Epithelial cell of proximal tubule (primary cell): ENCODE measurements around the gene EBNA1BP2. TPM values are rescaled to one million over a fixed set of nuclear protein-coding genes. Genes with fewer than 3 reads are reported as not detected.
"Not testable (repeated sequence)": the region's sequence is repeated elsewhere in the genome, so short reads cannot be mapped to it uniquely, and the experiment has no call there.

ENCODE experiments used
- DNase-seq: peaks from one replicate; pipeline ENCODE4 v3.0.0-alpha.2; 2011; ENCODE audit warnings: low read depth
- H3K4me3 ChIP-seq: 2 replicates; pipeline ENCODE4 v1.5.1; 2011; ENCODE audit warnings: low read depth, mild to moderate bottlenecking, low read length
- total RNA-seq: library from RNA; depleted of rRNA; stranded (reverse); fragments of >200 nt; gene quantifications from 2 replicates; pipeline ENCODE4 v1.2.3, GENCODE V29; 2015
- TF ChIP-seq, protein P1 (sequence below): conservative IDR thresholded peaks from 2 replicates; pipeline ENCODE4 v1.5.1; 2012; ENCODE audit warnings: low read depth, mild to moderate bottlenecking, low read length

EBNA1BP2 gene
- total RNA-seq, 1 donor from 2014 or later, result 117 TPM

DNA sequence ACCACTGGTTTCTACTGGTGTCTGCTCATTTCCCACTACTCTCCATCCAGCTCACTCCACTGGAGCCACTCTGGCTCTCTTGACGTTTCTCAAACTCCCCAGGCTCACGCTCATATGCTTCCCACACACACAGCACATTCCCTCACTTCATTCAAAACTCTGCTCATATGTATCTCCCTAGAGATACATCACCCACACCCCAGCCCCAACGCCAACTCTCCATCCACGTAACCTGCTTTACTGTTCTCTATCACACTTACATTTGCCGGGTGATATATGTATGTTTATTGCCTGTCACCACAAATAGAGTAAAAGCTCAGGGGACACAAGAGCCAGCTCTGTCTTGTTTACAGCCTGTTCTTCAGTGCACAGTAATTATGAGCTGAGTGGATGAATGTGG is 22.2 kb downstream of the EBNA1BP2 start:
- TF ChIP-seq, protein P1, sequence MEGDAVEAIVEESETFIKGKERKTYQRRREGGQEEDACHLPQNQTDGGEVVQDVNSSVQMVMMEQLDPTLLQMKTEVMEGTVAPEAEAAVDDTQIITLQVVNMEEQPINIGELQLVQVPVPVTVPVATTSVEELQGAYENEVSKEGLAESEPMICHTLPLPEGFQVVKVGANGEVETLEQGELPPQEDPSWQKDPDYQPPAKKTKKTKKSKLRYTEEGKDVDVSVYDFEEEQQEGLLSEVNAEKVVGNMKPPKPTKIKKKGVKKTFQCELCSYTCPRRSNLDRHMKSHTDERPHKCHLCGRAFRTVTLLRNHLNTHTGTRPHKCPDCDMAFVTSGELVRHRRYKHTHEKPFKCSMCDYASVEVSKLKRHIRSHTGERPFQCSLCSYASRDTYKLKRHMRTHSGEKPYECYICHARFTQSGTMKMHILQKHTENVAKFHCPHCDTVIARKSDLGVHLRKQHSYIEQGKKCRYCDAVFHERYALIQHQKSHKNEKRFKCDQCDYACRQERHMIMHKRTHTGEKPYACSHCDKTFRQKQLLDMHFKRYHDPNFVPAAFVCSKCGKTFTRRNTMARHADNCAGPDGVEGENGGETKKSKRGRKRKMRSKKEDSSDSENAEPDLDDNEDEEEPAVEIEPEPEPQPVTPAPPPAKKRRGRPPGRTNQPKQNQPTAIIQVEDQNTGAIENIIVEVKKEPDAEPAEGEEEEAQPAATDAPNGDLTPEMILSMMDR, result no peak
- DNase-seq, result no peak
- no peak overlapping the region for H3K4me3 ChIP-seq

DNA sequence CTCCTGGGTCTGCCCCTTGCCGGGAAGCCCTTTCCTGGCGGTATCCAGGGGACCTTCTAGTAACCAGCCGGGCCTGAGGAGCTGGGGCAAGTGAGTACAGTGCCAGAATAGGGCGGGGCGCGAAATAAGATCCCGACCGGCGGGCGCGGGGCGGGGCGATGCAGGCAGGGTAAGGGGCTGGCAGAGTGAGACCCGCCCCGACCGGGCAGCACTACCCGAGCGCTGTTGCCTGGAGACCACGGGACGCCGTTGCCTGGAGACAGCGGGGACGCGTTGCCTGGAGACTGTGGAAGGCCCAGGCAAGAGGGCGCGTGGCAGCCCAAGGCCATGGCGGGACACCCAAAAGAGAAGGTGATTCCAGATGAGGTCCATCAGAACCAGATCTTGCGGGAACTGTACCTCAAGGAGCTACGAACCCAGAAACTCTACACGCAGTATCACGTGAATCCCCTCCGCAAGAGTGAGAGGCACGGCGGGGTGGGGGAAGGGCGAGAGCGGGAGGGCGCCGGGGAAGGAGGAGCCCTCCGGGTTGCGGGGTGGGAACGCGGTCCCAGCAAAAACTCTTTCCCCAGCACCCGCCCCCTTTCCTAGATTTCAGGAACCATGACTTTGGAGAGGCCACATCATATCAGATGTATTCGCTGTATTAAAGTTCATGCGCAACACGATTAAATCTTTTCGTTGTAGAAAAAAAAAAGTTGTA is 24.3 kb downstream of the EBNA1BP2 start:
- H3K4me3 ChIP-seq, result peak overlapping the region; percentile 42
- no peak for DNase-seq
- TF ChIP-seq, protein P1, result no peak

DNA sequence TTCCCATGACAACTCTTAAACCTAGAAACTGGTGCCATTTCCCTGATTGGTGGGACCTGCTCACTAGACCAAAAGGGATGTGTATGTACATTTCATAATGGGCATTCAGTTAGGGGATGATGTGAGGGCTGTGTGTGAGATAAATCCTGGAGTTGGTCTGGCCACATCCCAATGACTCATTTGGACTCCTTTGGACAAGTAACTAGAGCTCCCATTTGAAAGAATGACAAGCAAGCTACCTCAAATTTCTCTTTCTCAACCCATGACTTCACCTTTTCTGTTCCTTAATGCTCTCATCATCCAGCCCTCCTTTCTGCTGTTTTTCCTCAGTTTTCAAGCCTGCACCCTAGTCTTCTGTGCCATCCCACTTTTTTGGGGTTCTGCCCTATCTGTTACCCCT is 27.9 kb downstream of the EBNA1BP2 start:
- no peak for DNase-seq
- TF ChIP-seq, protein P1, result no peak
- no peak overlapping the region for H3K4me3 ChIP-seq

DNA sequence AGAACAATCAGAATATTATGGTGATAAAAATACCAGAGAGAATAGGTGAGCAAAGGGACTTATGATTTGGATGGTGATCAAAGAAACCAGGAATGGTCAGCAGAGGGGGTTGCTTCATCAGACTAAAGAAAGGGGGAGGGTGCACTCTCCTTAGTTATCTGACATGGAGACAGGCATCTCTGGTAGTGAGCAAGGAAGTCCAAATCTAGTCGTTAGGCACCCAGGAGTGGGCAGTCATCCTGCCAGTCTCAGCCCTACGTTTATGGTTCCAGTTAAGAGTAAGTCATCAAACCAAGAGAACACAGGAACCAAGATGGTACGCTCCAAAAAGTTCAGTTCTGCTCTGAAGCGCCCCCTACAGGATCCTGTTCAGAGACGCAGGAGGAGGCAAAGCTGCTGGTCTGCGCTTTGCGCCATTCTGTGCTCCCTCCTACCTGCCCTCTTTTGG is 28.6 kb downstream of the EBNA1BP2 start:
- TF ChIP-seq, protein P1, result peak; percentile 44
- no peak for DNase-seq
- no peak overlapping the region for H3K4me3 ChIP-seq

DNA sequence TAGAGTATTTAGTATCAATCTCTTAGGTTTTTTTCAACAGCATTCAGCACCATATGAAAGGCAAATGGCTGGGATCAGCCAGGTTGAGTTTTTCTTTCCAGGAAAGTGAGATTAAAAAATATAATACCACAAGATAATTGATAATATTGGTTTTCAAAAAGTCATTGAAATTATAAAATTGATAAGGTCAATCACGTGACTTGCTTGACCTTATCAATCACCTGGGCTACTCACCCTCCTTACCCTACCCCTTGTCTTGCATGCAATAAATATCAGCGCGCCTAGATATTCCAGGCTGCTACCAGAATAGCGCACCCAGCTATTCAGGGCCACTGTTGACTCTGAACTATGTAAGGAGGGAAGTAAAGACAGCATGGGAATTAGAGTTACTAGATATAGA is 31.5 kb downstream of the EBNA1BP2 start:
- DNase-seq, result no peak
- TF ChIP-seq, protein P1, result no peak
- H3K4me3 ChIP-seq, result no peak overlapping the region

DNA sequence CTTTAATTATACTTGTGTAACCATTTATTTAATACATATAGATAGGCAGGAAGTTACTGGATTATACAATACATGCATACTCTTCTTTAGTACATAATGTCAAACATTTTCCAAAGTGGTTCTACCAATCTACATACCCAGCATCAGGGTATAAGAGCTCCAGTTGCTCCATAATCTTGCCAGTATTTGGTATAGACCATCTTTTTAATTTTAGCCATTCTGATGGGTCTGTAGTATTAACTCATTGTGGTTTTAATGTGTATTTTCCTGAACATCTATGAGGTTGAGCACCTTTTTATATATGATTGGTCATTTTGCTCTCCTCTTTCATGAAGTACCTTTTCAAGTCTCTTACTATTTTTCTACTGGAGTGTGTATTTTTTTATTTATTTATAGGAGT is 32.1 kb downstream of the EBNA1BP2 start:
- TF ChIP-seq, protein P1, result no peak
- no peak overlapping the region for H3K4me3 ChIP-seq
- DNase-seq, result no peak

DNA sequence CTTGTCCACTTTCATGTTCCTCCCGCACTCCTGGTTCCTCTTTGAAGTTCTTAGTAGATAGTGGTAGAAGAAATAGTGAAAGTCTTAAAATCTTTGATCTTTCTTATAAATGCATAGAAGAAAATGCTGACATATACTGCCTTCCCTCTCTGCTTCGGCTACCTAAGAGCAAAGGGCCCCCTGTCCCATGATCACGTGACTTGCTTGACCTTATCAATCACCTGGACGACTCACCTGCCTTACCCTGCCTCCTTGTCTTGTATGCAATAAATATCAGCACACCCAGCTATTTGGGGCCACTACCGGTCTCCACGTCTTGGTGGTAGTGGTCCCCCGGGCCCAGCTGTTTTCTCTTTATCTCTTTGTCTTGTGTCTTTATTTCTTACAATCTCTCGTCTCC is 32.8 kb downstream of the EBNA1BP2 start:
- H3K4me3 ChIP-seq, DNase-seq: not testable (repeated sequence)
